AG09309 (cell line): Measurements from ENCODE around the gene RANBP6.

Experiments used
- DNase-seq: peaks from one replicate; pipeline ENCODE4 v3.0.0-alpha.2; 2010; ENCODE audit warnings: low read depth
- H3K4me3 ChIP-seq: 2 replicates; pipeline ENCODE4 v1.5.1; 2011; ENCODE audit warnings: mild to moderate bottlenecking, low read depth, low read length, moderate library complexity; ENCODE audit not compliant: control insufficient read depth
- CTCF ChIP-seq: IDR thresholded peaks from 2 replicates; pipeline ENCODE4 v1.5.1; 2011; ENCODE audit warnings: mild to moderate bottlenecking, low read depth, low read length, inconsistent platforms; ENCODE audit not compliant: insufficient read depth, control insufficient read depth; ENCODE audit errors: missing control alignments

The RANBP6 gene

DNA sequence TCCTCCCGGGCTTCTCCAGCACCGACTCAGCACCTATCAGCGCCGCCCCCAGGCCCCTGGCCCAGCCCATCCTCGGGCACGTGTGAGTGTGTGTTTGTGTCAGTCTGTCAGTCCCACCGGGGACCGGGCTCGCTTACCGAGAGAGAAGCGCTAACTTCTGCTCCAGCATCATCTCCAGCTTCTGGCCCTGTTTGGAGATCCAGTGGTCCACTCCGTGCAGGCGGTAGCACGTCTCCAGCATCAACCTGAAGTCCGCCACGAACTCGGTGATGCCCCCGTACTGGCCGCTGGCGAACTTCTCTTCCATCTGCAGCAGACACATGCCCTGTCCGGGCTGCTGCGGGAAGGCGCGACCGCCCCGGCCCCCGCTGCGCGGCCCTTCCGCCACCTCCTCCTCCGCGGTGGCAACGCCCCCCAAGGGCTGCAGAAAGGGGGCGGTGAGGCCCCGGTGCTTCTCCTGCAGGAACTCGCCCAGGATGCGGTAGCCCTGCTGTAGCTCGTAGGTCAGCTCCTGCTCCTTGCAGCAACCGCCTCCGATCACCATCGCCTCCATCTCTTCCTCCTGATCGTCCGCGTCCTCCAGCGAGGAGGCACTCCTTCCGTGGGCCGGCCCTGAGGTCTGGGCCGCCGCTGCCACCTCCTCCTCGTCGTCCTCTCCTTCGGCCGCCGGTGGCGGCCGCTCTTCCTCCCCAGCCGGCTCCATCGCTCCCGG, 8.2 kb downstream of the RANBP6 start:
- no peak for TF ChIP-seq CTCF
- peak overlapping the region; percentile 98 for H3K4me3 ChIP-seq
- DNase-seq = no peak

- peak overlapping the region; percentile 98 for H3K4me3 ChIP-seq
- DNase-seq = no peak
- no peak for TF ChIP-seq CTCF
Observed at GRCh38 chr9:6006749-6007057, 8.7 kb downstream of the RANBP6 start.

DNA sequence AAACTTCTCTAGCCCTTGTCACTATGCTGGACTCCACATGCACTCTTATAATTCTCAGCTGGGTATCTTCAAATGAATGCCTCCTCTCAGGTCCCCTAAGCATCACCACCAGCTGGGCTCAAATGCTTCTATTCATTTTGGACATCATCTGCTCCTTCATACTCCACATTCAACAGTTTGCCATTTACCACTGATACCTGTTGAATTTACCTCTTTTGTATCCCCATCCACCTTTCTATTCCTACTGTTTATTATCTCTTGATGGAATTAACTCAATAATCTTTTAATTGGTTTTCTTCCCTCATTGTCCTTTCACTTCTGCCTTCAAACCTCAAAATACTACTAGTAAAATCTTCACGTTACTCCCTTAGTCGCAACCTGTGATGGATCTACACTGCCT, 14.5 kb downstream of the RANBP6 start:
- H3K4me3 ChIP-seq = no peak overlapping the region
- TF ChIP-seq CTCF = no peak
- DNase-seq = no peak

GRCh38 chr9:5999443-6000101, 15.9 kb downstream of the RANBP6 start:
- H3K4me3 ChIP-seq = no peak overlapping the region
- DNase-seq = no peak
- no peak for TF ChIP-seq CTCF

DNA sequence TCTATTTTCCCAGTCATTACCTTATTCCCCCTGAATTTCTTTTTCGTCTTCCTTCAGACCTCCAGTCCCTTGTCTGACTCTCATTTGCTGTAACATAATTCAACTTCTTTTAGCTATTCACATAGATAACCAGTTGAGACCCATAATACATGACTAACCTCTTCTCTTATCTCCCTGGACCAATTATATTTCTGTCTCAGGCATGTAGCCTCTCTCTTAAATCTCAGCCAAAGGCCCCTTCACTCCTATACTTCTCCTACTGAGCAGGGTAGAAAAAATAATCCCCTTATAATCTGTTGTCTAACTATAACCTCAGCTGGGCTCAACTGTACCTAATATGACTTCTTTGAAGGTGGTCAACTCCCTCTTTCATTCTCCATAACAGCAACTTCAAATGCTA, 20.9 kb downstream of the RANBP6 start:
- no peak overlapping the region for H3K4me3 ChIP-seq
- no peak for TF ChIP-seq CTCF
- no peak for DNase-seq

GRCh38 chr9:5988265-5988664, 27.2 kb downstream of the RANBP6 start:
- no peak for TF ChIP-seq CTCF
- no peak for DNase-seq
- H3K4me3 ChIP-seq = no peak overlapping the region
